Ishikawa (cell line): ENCODE measurements around the gene ANKRD11.

Source experiments
- CEBPB ChIP-seq: IDR thresholded peaks from 2 replicates; pipeline ENCODE4 v1.6.1; 2012
- CREB1 ChIP-seq: IDR thresholded peaks from 2 replicates; pipeline ENCODE4 v1.6.1; 2012; ENCODE audit warnings: low read depth
- EGR1 ChIP-seq: IDR thresholded peaks from 2 replicates; pipeline ENCODE4 v1.6.1; 2012
- EP300 ChIP-seq: IDR thresholded peaks from 2 replicates; pipeline ENCODE4 v1.6.1; 2012; ENCODE audit warnings: borderline replicate concordance
- FOXM1 ChIP-seq: IDR thresholded peaks from 2 replicates; pipeline ENCODE4 v1.6.1; 2012; ENCODE audit warnings: low read depth, borderline replicate concordance
- NFIC ChIP-seq: IDR thresholded peaks from 2 replicates; pipeline ENCODE4 v1.6.1; 2012
- RAD21 ChIP-seq: IDR thresholded peaks from 2 replicates; pipeline ENCODE4 v1.6.1; 2012; ENCODE audit warnings: low read depth
- TAF1 ChIP-seq: IDR thresholded peaks from 2 replicates; pipeline ENCODE4 v1.6.1; 2012; ENCODE audit warnings: low read depth, mild to moderate bottlenecking
- TCF12 ChIP-seq: IDR thresholded peaks from 2 replicates; pipeline ENCODE4 v1.6.1; 2012; ENCODE audit warnings: low read depth
- YY1 ChIP-seq: IDR thresholded peaks from 2 replicates; pipeline ENCODE4 v1.6.1; 2012; ENCODE audit warnings: low read depth
- TF ChIP-seq, protein P1 (sequence below): IDR thresholded peaks from 2 replicates; pipeline ENCODE4 v1.6.1; 2012
- TF ChIP-seq, protein P2 (sequence below): IDR thresholded peaks from 2 replicates; pipeline ENCODE4 v1.6.1; 2012
- TF ChIP-seq, protein P3 (sequence below): IDR thresholded peaks from 2 replicates; pipeline ENCODE4 v1.6.1; 2012; ENCODE audit warnings: low read depth, mild to moderate bottlenecking

GRCh38 chr16:89375021-89375420, 115.3 kb downstream of the ANKRD11 start:
- TF ChIP-seq TAF1 (no peak), FOXM1 (no peak), EP300 (no peak), YY1 (no peak), TCF12 (no peak), RAD21 (no peak), EGR1 (no peak), CEBPB (no peak), CREB1 (no peak), NFIC (no peak)
- TF ChIP-seq, protein P1, sequence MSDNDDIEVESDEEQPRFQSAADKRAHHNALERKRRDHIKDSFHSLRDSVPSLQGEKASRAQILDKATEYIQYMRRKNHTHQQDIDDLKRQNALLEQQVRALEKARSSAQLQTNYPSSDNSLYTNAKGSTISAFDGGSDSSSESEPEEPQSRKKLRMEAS, result no peak
- TF ChIP-seq, protein P2, sequence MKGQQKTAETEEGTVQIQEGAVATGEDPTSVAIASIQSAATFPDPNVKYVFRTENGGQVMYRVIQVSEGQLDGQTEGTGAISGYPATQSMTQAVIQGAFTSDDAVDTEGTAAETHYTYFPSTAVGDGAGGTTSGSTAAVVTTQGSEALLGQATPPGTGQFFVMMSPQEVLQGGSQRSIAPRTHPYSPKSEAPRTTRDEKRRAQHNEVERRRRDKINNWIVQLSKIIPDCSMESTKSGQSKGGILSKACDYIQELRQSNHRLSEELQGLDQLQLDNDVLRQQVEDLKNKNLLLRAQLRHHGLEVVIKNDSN, result no peak
- TF ChIP-seq, protein P3, sequence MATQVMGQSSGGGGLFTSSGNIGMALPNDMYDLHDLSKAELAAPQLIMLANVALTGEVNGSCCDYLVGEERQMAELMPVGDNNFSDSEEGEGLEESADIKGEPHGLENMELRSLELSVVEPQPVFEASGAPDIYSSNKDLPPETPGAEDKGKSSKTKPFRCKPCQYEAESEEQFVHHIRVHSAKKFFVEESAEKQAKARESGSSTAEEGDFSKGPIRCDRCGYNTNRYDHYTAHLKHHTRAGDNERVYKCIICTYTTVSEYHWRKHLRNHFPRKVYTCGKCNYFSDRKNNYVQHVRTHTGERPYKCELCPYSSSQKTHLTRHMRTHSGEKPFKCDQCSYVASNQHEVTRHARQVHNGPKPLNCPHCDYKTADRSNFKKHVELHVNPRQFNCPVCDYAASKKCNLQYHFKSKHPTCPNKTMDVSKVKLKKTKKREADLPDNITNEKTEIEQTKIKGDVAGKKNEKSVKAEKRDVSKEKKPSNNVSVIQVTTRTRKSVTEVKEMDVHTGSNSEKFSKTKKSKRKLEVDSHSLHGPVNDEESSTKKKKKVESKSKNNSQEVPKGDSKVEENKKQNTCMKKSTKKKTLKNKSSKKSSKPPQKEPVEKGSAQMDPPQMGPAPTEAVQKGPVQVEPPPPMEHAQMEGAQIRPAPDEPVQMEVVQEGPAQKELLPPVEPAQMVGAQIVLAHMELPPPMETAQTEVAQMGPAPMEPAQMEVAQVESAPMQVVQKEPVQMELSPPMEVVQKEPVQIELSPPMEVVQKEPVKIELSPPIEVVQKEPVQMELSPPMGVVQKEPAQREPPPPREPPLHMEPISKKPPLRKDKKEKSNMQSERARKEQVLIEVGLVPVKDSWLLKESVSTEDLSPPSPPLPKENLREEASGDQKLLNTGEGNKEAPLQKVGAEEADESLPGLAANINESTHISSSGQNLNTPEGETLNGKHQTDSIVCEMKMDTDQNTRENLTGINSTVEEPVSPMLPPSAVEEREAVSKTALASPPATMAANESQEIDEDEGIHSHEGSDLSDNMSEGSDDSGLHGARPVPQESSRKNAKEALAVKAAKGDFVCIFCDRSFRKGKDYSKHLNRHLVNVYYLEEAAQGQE, result no peak
